CD4-positive, alpha-beta T cell treated with Interleukin-12 subunit alpha and Interleukin-12 subunit beta, for 1 hour (primary cell): ENCODE results near the gene AIP.
A peak's percentile ranks its signal among the peaks of the same experiment; 100 is the strongest.
"Not testable (repeated sequence)": the region's sequence is repeated elsewhere in the genome, so short reads cannot be mapped to it uniquely, and the experiment has no call there.

ENCODE experiments used
- DNase-seq: peaks from one replicate; pipeline ENCODE4 v3.0.0-alpha.2; 2020

Gene AIP

DNA sequence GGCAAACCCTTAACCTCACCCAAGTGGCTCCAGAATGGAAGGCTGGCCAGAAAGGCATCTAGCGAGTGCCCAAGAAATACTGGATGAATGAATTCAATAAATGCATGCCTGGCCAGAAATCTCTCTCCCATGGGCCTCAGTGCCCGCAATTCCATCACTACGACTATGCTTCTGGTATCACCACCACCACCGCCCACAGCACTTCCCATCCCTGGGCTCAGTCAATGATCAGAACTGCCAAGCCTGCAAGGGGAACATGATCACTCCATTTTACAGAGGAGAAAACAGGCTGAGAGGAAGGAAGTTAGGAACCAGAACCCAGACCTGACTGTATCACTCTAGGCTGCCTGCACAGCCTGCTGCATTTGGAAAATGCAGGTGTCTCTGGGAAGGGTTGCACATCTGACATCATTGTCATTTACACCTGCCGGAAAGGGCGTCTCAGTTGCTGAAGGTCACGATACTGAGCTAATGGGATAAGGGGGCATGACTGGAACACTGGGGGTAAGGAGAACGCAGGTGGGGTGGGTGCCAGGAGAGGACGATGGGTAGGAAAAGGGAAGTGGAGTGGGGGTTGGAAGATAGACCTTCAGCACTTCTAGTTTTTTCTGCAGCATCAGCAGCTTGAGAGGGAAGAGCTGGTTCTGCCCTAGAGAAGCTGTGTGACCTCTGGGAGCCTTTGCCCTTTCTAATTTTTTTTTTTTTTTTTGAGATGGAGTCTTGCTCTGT, 33.5 kb upstream of the AIP start:
- DNase-seq: no peak

DNA sequence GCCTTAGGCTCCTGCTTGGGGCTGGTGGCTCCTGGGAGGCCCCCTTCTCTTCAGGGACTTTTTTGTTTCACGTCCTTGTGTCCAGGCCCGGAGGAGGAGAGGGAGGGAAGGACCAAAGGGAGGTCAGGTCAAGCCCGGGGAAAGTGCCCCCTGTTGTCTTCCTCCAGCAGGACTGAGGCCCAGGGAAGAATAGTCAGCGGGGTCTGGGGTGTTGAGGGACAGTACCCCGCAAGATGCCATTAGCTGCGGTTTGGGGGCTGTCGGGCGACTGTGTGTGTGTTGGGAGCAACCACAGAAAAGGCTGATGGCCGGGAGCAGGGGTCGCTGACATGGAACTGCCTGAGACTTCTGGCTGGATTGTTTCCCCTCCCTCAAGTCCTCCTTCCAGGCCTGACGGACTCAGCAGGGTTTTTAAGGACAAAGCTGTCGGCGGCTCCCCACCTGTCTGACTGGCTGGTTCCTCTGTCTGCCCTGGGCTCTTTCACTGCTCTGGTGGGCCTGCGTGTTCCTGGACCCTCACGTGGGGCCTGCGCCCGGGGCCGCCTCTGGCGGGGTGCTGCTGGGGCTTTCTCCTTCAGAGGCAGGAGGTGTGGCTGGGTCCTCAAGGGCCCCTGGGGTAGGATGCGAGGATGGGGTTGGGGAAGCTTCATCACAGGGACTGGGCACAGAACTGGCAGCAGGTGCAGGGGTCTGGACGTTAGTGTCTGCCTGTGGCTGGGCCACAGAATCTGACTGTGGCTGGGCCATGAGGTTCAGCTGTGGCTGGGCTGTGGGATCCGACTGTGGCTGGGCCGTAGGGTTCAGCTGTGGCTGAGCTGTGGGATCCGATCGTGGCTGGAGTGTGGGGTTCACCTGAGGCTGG, 31.8 kb upstream of the AIP start:
- DNase-seq: no peak

DNA sequence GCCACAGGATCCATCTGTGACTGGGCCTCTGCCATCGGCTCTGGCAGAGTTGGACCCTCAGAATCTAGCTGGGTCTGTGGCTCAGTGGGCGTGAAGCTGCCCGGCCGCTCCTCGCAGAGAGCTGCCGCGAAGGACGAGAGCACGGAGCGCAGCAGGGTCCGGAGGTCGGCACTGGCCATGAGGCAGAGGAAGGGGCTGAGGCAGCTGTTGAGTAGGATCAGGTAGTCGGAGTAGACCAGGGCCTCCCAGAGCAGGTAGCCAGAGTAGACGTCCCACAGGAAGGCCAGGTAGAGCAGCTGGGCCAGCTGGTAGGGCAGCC, 31.2 kb upstream of the AIP start:
- no peak for DNase-seq

GRCh38 chr11:67452141-67452952, 30.5 kb upstream of the AIP start, which contains the start of gene GPR152:
Gene GPR152, minus strand, starts transcription at chr11:67452729. Its CDS starts 5 bp downstream, at chr11:67452724.
- DNase-seq: no peak

DNA sequence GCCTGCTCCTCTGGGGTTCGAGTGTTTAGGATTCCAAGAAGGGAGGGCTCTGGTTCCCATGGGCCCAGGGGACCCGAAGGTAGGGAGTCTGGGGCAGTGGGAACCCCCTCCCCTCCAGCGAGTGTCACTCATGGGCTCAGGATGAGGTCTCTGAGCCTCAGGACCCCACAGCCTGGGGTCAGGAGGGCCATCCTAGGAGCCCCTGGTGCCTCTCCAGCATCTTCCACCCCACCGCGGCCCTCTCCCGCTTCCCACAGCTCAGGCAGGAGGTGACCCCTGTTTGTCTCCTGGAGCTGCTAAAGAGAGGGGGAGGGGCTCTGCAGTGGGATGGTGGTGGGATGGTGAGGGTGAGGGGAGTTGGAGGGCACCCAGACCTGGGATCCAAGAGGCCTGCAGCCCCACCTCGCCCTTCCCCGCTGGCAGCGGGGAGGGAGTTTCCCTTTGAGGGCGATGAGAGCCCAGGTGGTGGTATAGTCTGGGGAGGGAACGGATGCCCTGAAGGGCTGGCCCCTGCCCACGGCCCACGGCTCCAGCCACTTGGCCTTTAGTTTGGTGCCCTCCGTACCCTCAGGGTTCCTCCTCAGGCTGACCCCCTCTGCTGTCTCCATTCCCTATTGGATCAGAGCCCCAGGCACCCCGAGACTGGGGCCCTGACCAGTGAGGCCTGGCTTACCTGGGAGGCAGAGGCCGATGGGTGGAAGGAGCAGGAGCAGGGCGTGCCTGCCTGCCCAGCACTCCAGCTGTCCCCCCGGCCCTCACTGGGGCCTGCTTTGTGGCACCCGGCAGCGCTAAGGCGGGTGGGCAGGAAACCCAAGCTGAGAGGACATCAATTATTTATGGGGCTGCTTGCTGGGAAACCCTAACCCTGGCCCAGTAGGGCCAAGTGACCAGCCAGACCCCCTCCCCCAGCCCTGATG, 28.8 kb upstream of the AIP start:
- no peak for DNase-seq

DNA sequence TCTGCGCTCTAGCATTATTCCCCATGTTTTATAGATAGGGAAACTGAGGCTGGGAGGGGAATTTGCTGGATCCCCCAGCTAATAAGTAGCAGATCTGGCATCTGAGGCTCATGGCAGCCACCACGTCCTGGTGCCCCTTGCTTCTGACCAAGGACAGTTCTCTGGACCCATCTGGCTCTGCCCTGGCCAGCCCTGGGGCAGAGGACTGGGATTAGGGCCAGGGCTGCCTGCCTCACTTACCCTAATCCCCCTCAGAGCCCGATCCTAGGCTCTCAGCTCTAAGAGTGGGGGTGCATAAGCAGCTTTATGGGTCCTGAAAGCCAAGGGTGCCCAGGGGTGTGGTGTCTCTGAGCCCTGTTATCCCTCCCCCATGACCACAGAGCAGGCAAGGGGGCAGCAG, 27.8 kb upstream of the AIP start, which contains the start of gene CABP4:
Gene CABP4, plus strand, starts transcription at position 301 of the 400 bp plus-strand sequence. Its CDS starts 70 bp downstream, at position 371.
- no peak for DNase-seq

- DNase-seq: no peak
Observed at GRCh38 chr11:67456068-67456705, 26.6 kb upstream of the AIP start.

DNA sequence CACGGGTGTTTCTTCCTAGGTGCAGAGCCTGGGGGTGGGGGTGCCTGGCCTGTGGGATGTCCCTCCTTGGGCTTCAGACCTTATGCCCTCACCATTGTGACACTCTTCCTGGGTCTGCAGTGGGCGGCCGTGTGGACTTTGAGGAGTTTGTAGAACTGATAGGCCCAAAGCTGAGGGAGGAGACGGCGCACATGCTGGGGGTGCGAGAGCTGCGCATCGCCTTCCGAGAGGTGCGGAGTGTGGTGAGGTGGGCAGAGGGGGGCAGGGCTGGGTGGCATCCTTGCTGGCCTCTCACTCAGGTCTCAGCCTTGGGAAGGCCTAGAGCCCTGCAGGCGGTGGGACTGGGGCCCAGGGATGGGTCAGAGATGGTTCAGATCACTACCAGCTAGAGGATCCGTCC, 25.4 kb upstream of the AIP start:
- DNase-seq: no peak

GRCh38 chr11:67458266-67458665, 24.6 kb upstream of the AIP start:
- no peak for DNase-seq

DNA sequence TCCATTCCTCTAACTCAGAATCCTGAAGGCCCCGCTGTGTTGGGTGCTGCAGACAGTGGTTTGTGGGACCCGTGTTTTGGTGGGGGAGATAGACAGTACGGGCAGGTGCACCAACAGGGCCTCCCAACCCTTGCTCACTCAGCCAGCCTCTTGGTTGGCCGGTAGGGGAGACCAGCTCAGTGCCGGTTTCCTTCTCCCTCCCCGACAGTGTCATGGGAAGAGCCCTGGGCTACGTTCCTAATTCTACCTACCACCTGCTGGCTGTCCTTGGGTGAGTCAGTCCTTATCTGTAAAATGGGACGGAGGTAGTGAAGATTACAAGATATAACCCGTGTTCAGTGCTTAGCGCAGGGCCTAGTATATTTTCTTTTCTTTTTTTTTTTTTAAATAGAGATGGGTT, 19.6 kb upstream of the AIP start:
- no peak for DNase-seq

DNA sequence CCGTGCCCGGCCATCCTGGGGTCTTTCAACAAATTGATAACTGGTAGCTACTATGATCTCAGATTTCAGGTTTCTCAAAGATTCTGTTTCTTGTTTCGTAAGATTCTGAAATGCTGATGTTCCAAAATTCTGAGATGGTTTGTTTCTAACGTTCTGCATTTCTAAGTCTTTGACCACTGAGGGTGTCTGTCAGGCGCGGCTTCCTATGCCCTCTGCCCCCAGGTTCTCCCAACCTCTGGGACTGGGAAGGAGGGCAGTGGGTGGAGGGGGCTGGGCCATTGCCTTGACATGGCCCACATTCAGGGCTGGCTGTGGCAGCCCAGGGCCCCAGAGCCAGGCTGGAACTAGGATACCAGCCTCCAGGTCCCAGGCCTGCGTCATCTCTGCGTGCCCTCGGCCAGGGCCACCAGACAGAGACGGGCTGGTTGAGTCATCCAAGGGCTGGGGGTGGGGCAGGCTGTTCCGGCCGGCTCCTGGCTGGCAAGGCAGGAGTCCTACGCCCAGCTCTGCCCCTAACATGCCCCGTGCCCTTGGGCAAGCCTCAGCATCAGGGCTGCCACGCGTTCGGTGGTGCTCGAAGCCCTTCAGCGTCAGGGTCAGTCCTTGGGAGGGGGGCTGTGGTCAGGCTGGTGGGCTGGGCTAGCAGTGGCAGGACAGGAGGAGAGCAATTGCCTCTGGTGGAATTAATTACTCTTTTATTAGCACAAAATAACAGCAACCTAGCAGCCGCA, 19.0 kb upstream of the AIP start:
- DNase-seq: no peak

DNA sequence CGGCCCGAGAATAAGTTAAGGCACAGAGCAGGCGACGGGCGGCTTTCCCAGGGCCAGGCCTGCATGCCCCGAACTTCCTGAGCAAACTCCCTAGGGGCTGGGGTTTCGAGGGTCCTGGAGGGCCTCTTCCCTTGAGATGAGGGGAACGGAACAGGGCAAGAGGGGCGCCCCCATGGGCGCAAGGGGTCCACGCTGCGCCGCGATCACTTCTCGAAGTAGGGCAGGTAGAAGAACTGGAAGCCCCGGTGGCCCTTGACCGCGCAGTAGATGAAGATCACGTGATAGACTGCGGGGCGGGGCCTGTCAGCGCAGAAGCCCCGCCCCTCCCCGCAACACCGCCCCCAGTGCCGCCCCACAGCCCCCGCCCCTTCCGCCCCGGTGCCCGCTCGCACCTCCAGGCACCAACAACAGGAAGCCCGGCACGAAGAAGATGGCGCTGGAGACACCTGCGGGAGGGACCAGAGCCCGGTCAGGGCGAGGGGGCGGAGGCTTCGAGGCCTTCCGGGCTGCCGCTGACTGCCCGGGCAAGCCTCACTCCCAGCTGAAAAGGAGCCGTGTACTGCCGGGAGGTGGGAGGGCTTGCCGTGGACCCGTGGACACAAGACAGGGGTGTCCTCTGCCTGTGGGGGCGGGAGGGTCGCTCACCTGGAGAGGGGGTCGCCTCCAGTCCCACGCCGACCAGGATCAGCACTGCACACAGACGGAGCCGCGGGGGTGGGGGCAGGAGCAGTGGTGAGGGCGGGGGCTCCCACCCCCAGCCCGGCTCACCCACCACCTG, 18.2 kb upstream of the AIP start:
- peak; percentile 96 for DNase-seq

DNA sequence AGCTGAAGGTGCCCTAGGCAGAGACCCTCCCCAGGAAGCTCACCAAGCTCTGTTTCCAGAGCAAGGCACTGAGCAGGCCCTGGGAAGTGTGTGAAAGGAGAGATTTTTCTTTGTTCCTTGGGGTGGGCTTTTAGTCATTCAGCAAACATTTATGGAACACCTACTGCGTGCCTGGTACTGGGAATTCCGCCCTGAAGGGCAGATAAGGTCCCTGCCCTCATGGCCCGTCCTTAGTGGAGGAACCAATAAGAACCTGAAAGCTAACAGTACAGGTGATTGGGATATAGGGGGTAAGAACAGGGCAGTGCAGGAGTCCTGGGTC, 17.7 kb upstream of the AIP start:
- no peak for DNase-seq

- DNase-seq: not testable (repeated sequence)
Observed at GRCh38 chr11:67465530-67465929, 17.3 kb upstream of the AIP start.

GRCh38 chr11:67466367-67466766, 16.5 kb upstream of the AIP start:
- DNase-seq: no peak

DNA sequence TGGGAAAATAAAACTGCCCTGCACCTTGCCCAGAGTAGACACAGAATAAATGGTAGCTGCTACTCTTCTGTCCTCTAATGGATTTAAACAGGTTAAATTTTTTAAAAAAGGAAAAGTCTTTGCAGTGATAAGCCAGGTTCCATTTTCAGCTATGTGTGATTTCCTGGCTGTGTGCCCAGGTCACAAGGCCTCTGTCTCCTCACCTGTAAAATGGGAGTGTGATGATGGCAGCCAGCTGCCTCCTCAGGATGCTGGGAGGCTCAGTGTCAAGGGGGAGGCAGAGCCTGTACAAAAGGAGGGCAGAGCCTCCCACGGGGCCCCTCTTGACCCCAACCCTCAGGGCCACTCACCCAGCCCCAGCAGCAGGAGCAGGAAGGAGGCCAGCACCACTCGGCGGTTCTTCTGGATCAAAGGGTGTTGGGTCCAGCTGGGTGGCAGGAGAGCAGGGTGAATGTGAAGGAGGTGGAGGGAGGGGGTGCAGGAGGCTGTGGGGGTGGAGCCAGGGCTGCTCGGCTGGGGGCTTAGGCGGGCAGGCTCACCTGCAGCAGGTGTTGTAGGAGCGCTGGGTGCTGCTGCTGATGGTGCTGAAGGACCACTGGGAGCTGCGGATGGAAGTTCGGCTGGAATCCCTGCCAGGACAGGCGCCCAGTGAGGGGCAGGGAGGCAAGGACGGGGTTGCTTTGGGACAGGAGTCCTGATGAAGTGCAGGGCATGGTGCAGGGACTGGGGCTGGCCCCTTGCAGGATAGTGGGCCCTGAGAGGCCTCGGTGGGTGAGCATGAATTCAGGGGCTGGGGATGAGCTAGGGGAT, 15.7 kb upstream of the AIP start:
- DNase-seq: no peak

DNA sequence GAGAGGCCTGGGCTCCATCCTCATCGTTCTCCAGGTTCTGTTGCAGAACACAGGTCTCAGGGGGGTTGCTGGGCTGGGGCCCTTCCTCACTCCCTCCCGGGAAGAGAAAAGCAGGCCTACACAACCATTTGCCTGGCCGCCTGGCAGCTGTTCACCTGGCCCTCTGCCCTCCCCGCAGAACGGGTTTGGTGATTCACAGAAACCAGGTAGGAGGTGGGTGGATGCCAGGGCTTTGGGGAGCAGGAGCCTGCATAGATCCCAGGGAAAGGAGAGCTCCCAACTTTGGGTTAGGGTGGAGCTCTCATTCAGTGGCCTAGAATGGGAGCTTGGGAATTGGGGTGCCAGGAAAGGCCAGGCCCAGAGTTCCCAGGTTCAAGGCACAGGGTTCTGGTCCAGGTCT, 14.8 kb upstream of the AIP start:
- DNase-seq: no peak

DNA sequence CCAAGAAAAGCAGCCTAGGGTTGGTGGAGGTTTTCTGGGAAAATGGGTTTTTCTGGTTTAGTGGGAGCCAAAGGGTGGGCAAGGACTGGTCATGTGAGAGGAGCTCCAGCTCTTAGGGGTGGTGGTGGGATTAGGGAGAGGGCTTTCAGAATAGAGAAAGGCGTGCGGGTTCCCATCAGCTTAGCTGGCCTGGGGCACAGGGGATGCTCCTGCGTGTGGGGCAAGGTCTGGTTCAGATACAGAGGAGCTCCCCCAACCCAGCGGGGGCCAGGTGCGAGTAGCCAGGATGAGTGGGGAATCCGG, 14.4 kb upstream of the AIP start:
- no peak for DNase-seq

DNA sequence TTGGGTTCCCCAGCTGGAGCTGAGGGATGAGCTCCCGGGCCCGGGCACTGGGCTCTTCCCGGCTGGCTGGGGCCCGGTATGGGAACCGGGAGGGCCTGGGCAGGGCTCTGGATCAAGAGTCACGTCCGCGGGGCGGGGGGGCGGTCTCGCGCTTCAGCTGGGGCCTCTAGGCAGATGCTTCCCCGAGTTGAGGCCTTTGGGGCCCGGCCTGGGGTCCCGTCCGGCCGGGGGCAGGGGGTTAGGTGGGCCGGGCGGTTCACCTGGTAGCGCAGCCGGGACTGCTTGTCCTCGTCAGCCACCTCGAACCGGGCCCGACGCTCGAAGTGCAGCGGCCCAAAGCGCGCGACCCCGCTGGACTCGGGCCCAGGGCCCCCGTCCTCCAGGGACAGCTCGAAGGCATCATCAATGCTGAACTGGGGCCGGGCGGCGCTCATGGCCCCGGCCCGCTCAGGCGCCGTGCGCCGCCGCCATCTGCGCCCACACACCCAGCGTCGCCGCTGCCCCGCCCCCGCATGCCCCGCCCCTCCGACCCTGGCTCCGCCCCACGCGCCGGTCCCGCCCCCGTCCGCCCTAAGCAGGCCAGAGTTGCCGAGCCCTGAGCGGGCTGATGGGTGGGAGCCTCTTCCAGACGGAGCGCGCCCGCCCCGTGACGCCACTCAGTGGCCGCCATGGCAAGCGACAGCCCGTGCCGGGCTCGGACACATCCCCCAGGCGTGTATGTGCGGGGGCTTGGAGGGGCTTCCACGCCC, 13.9 kb upstream of the AIP start, which contains the start of gene TMEM134:
Gene TMEM134, minus strand, starts transcription at position 493 of the 749 bp plus-strand sequence. Its CDS starts 59 bp downstream, at position 434.
- peak; percentile 93 for DNase-seq
